HG03558 (cell line): ENCODE measurements around the gene SELENOW.
"Not testable (repeated sequence)": the region's sequence is repeated elsewhere in the genome, so short reads cannot be mapped to it uniquely, and the experiment has no call there.

Experiments used
- ATAC-seq: cut with Tn5 transposase; IDR thresholded peaks from one replicate; pipeline ENCODE4 v1.9.1; 2021; ENCODE audit warnings: moderate number of reproducible peaks; ENCODE audit not compliant: unreplicated experiment; ENCODE audit errors: extremely low read depth

Gene SELENOW

DNA sequence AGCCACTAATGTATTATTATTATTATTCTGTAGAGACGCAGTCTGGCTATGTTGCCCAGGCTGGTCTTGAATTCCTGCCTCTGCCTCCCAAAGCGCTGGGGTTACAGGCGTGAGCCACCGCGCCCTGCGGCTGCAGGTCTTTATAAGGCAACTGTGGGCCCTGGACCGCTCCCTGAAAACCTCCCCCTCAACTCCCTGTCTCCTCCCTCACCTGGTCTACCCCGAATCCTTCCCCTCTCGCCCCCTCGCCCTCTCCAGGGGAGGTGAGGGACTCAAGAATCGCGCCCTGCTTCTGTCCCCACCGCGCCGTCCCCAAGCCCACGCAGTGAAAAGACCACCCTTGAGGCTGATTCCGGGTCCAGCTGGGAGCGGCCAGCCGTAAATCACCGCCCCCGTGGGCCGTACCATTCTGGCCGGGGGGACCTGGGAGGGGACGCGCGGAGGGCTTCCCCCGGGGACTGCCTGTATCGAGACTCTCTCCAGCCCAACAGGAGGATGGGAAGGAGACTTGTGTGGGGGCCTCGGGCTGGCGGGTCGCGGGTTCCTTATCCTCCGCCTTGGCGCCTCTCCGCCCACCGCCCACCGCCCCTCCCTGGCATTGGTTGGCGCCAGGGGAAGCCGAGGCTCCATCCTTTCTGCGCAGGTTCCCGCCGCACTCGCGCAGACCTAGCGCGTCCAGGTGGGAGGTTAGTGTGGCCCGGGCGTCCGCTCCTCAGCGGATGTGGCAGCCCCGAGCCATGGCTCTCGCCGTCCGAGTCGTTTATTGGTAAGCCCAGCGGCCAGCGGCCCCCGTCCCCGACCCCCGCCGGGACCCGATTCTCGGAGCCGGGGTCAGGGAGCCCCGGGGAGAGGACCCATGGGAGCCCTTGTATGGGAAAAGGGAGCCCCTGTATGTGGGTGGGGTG, at the start of gene SELENOW:
TSS of gene SELENOW (plus strand) at position 655 of the 905 bp plus-strand sequence. CDS start at position 738, 83 bp downstream.
- no peak for ATAC-seq

GRCh38 chr19:47729468-47729798, 49.1 kb upstream of the SELENOW start:
- no peak for ATAC-seq

- no peak for ATAC-seq
Observed at GRCh38 chr19:47729799-47730520, 48.5 kb upstream of the SELENOW start.

DNA sequence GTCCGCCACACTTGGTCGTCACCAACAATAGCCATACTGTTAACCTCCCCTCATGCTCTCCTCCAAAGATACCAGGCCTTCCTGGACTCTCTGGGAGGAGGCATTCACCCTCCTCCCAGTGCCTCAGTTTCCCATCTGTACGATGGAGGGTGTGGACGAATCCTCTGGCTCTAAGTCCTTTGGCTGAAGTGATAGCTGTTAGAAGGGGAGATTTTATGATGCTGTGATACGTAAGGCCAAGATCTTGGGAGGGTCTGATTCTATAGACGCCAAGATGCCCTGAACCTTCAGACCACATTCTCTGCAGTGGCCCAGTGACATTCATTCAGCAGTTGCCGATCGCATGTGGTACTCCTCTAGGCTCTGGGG, 48.0 kb upstream of the SELENOW start:
- no peak for ATAC-seq

- no peak for ATAC-seq
Observed at GRCh38 chr19:47730910-47731309, 47.6 kb upstream of the SELENOW start.

GRCh38 chr19:47735131-47735530, 43.4 kb upstream of the SELENOW start:
- no peak for ATAC-seq

DNA sequence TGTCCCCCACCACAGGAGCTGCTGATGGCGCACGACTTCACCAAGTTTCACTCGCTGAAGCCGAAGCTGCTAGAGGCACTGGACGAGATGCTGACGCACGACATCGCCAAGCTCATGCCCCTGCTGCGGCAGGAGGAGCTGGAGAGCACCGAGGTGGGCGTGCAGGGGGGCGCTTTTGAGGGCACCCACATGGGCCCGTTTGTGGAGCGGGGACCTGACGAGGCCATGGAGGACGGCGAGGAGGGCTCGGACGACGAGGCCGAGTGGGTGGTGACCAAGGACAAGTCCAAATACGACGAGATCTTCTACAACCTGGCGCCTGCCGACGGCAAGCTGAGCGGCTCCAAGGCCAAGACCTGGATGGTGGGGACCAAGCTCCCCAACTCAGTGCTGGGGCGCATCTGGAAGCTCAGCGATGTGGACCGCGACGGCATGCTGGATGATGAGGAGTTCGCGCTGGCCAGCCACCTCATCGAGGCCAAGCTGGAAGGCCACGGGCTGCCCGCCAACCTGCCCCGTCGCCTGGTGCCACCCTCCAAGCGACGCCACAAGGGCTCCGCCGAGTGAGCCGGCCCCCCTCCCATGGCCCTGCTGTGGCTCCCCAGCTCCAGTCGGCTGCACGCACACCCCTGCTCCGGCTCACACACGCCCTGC, 37.5 kb upstream of the SELENOW start:
- ATAC-seq: no peak

- ATAC-seq: no peak
Observed at GRCh38 chr19:47741544-47742140, 36.9 kb upstream of the SELENOW start.

- ATAC-seq: no peak
Observed at GRCh38 chr19:47742634-47743033, 35.9 kb upstream of the SELENOW start.

- ATAC-seq: peak; percentile 53
Observed at GRCh38 chr19:47745010-47745901, 33.2 kb upstream of the SELENOW start, which contains the start of gene NOP53. Gene NOP53, plus strand, starts transcription at chr19:47745546. Its CDS starts 14 bp downstream, at chr19:47745560.

- ATAC-seq: not testable (repeated sequence)
Observed at GRCh38 chr19:47746129-47746528, 32.4 kb upstream of the SELENOW start.

GRCh38 chr19:47749326-47749725, 29.2 kb upstream of the SELENOW start:
- no peak for ATAC-seq

GRCh38 chr19:47750752-47751151, 27.8 kb upstream of the SELENOW start:
- no peak for ATAC-seq

DNA sequence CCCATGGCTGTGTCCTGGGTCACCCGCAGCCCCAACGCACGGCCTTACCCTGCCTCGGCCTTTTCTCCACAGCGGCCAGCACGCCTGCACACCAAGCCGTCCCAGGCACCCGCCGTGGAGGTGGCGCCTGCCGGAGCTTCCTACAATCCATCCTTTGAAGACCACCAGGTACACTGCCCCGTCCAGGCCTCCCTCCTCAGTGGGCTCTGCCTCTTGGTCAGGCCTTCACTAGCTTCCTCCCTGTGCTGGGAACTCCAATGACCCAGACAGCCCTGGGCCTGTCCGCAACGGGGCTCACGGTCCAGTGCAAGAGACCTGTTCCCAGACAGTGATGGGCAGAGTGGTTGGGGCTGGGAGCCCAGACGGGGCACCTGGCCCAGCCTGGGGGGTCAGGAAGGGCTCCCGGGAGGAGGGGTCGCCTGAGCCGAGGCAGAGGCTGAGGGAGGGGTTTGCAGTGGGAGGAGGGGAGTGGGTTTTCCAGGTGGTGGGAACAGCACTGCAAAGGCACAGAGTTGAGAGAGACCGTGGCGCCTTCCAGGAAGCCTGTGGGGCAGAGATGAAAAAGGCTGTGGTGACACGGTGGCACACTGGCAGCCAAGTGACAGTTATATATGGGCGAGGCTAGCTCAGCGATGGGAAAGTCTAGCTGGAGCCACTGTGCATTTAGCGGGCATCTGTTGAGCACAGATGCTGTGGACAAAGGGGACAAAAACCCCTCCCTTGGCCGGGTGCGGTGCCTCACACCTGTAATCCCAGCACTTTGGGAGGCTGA, 25.9 kb upstream of the SELENOW start:
- ATAC-seq: no peak

DNA sequence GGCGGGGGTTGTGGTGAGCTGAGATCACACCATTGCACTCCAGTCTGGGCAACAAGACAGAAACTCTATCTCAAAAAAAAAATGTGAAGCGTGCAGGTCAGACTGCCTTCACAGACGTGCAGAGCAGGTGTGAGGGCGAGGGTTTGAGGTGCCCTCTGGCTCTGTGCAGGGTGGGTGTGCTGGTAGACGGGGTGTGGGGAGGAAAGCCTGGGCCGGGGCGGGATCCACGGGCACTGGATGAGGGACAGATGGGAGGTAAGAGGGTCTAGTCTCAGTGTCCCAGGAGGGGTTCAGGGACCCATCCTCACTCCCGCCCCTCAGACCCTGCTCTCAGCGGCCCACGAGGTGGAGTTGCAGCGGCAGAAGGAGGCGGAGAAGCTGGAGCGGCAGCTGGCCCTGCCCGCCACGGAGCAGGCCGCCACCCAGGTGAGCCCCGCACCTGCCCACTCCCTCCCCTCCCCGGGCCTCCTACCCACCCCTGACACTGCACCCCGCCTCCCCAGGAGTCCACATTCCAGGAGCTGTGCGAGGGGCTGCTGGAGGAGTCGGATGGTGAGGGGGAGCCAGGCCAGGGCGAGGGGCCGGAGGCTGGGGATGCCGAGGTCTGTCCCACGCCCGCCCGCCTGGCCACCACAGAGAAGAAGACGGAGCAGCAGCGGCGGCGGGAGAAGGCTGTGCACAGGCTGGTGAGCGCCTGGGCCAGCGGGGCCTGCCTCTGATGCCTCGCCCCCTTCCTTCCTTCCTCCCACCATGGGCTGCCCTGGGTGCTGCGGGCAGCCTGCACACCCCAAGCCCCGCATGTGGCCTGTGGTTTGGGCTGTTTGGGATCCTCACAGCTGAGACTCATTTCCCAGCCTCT, 24.1 kb upstream of the SELENOW start:
- no peak for ATAC-seq

- no peak for ATAC-seq
Observed at GRCh38 chr19:47755065-47755761, 23.3 kb upstream of the SELENOW start.
